ENCODE results near the gene SSC4D. TPM values are rescaled to one million over a fixed set of nuclear protein-coding genes. Genes with fewer than 3 reads are reported as not detected.

The SSC4D gene
- total RNA-seq = 0.45 and 0.67 TPM in 2 replicates

DNA sequence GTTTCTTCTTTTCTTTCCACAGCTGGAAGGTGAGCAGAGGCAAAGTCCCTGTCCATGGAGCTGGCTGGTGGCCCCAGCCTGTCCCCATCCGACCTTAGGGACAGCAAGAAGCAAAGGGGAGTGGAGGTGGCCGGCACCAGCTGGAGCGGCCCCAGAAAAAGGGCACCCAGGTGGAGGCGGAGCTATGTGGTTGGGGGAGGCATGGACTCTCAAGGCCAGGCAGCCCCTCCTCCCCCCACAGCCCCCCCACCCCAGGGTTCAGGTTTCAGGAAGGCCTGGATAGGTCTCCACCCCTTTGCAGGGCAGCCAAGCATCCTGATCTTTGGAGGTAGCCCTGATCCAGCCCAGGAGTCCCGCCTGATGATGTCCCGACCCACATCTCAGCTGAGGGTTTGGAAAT is at the start of gene SSC4D:
SSC4D (minus strand) TSS at position 161 of the 400 bp plus-strand sequence. CDS start 5,258 bp downstream, outside the sequence.

DNA sequence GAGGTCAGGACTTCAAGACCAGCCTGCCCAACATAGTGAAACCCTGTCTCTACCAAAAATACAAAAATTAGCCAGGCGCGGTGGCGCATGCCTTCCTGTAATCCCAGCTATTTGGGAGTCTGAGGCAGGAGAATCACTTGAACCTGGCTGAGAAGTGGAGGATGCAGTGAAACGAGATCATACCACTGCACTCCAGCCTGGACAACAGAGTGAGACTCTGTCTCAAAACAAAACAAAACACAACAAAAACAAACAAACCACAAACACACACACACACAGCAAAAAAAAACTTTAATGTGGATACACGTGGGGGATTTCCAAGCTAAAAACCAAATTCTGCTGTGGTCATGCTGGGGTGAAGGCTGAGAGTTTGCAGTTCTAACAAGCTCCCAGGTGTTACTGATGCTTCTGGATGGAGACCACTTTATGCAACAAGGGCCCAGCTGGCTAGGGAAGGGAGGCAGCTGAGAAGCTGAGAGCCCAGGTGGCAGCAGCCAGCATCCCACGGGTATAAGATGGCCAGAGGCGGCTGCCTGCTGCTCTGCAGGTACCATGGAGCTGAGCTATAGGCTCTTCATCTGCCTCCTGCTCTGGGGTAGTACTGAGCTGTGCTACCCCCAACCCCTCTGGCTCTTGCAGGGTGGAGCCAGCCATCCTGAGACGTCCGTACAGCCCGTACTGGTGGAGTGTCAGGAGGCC is 15.1 kb upstream of the SSC4D start, which contains the start of gene ZP3:
ZP3 (plus strand) TSS at position 538 of the 699 bp plus-strand sequence; CDS start at position 553, 15 bp downstream.

DNA sequence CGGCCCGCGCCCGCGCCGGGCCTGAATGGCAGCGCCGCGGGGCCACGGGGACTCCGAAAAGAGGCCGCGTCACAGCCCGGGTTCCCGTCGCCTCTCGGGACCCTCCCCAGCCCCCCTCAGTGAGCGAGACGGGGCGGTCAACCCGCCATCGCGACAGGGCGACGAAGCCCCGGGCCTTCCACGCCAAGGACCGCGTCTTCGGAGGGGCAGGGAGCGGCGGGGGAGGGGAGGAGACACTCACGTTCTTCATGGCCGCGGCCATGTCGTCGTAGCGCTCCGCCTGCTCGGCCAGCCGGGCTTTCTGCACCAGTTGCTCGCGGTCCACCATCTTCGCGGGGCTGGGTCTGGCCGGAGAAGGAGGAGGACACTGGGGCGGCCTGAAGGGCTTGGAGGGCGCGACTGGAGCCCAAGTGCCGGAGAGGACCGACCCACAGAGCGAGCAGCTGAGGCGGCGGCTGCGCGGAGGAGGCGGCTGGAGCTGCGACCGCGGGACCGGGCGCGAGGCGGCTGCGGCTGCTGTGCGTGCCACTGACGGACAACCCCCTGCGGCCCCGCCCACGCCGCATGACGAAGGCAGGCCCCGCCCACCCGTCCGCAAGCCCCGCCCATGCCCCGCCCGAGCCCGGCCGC is 50.9 kb downstream of the SSC4D start, which contains the start of gene YWHAG:
YWHAG (minus strand) TSS at position 511 of the 630 bp plus-strand sequence; CDS start at position 328, 183 bp downstream.

Other genes starting within 250 kb of the SSC4D start
- gene SRRM3, start 207.8 kb downstream of the SSC4D start, total RNA-seq = 1.3 and 1.8 TPM in 2 replicates
- gene HSPB1, start 107.0 kb downstream of the SSC4D start, total RNA-seq = 620 and 643 TPM in 2 replicates
- gene YWHAG, start 50.7 kb downstream of the SSC4D start, total RNA-seq = 38.1 and 47.4 TPM in 2 replicates
- 0.84 and 2.5 TPM in 2 replicates for gene ZP3, start 15.3 kb upstream of the SSC4D start, total RNA-seq
- gene DTX2, start 52.0 kb upstream of the SSC4D start, total RNA-seq = 10.9 and 12.4 TPM in 2 replicates
- not detected in 2 replicates for gene UPK3B, start 100.9 kb upstream of the SSC4D start, total RNA-seq
- gene SPDYE16, start 133.6 kb upstream of the SSC4D start, total RNA-seq = not detected in 2 replicates
- 2.7 TPM in 2 replicates for gene POMZP3, start 217.6 kb upstream of the SSC4D start, total RNA-seq